CD4-positive, alpha-beta T cell treated with Interleukin-15 for 1 hour (primary cell): ENCODE data around the gene EFS.

Experiments
- DNase-seq: peaks from one replicate; pipeline ENCODE4 v3.0.0-alpha.2; 2020

EFS gene

GRCh38 chr14:23324993-23325392 lies 40.0 kb downstream of the EFS start:
- no peak for DNase-seq

- no peak for DNase-seq
Observed at GRCh38 chr14:23324455-23324846, 40.5 kb downstream of the EFS start.

- no peak for DNase-seq
Observed at GRCh38 chr14:23323838-23324454, 41.0 kb downstream of the EFS start.

GRCh38 chr14:23322568-23323517 lies 42.1 kb downstream of the EFS start:
- no peak for DNase-seq

GRCh38 chr14:23321572-23322547 lies 43.1 kb downstream of the EFS start:
- DNase-seq: peak; percentile 38

- DNase-seq: peak; percentile 100
Observed at GRCh38 chr14:23320584-23321571, 44.1 kb downstream of the EFS start, which contains the start of gene PABPN1. Gene PABPN1, plus strand, starts transcription at chr14:23321457. Its CDS starts 13 bp downstream, at chr14:23321470.

GRCh38 chr14:23319746-23320583 lies 45.0 kb downstream of the EFS start:
- no peak for DNase-seq

- no peak for DNase-seq
Observed at GRCh38 chr14:23316300-23316699, 48.7 kb downstream of the EFS start.

- DNase-seq: no peak
Observed at GRCh38 chr14:23310546-23310945, 54.4 kb downstream of the EFS start.

GRCh38 chr14:23308721-23309445 lies 56.1 kb downstream of the EFS start:
- no peak for DNase-seq

GRCh38 chr14:23307687-23308644 lies 57.0 kb downstream of the EFS start:
- DNase-seq: no peak

- no peak for DNase-seq
Observed at GRCh38 chr14:23307146-23307530, 57.8 kb downstream of the EFS start.

GRCh38 chr14:23306412-23307145 lies 58.4 kb downstream of the EFS start, which contains the start of gene BCL2L2:
Gene BCL2L2, plus strand, starts transcription at chr14:23306833. Its CDS starts 935 bp downstream, at chr14:23307768.
- peak; percentile 54 for DNase-seq
